CD4-positive, alpha-beta T cell treated with Interleukin-4 for 4 hours (primary cell): ENCODE measurements around the gene APOC3.
"Not testable (repeated sequence)": the region's sequence is repeated elsewhere in the genome, so short reads cannot be mapped to it uniquely, and the experiment has no call there.

Experiments used
- DNase-seq: peaks from one replicate; pipeline ENCODE4 v3.0.0-alpha.2; 2020

The APOC3 gene

GRCh38 chr11:116829525-116830183 is at the start of gene APOC3:
Gene APOC3, plus strand, starts transcription at chr11:116829907. Its CDS starts 676 bp downstream, at chr11:116830583.
- DNase-seq = no peak

GRCh38 chr11:116782728-116783127 is 47.0 kb upstream of the APOC3 start:
- DNase-seq = peak; percentile 8

DNA sequence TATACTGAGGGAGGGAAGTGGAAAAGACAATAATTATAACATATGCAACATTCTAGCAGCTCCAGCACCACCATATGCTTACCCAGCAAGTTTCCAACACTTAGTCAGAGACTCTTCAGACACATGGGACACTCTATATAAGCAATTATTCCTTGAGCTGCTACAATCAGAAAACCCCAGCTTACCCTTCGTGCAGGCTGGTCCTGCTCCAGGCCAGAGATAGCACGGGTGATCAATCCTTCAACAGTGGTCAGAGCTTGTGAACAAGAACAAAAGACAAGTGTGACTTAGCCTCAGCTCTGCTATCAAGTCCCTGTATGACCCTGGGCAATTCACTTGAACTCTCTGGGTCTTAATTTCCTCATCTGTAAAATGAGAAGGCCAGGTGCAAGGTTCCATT is 43.4 kb upstream of the APOC3 start:
- DNase-seq = no peak

DNA sequence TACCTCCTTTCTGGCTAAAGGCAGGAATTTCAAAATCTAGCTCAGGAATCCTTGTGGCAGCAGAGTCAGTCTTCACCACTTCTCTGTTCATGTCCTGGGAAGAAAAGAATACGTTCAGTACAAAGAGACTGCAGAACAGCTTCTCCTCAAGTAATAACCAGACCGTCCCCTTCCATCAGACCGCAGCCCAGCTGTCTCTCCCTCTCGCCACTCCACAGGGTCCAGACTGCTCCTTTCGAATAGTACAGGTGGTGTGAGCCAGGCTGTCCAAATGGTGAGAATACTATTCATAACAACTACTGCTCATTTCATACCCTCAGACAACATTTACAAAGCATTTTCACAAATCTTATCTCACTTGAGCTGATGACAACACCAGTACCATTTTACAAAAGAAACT is 42.7 kb upstream of the APOC3 start:
- DNase-seq = no peak

DNA sequence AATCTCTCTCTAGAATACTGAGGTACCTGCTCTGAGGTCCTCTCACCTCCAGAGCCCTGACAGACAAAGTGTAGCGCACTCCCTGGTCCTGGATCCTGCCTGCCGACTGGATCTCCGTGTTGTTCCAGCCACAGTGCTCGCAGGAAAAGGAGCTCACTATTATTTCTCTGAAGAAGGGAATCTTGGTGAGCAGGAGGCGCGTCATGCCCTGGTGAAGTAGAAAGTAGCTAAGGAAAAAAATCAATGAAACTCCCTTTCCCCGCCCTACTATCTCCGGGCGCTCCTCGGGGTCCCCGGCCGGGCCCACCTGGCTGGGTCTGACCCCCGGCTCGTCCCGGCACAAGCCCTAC is 42.3 kb upstream of the APOC3 start:
- no peak for DNase-seq

DNA sequence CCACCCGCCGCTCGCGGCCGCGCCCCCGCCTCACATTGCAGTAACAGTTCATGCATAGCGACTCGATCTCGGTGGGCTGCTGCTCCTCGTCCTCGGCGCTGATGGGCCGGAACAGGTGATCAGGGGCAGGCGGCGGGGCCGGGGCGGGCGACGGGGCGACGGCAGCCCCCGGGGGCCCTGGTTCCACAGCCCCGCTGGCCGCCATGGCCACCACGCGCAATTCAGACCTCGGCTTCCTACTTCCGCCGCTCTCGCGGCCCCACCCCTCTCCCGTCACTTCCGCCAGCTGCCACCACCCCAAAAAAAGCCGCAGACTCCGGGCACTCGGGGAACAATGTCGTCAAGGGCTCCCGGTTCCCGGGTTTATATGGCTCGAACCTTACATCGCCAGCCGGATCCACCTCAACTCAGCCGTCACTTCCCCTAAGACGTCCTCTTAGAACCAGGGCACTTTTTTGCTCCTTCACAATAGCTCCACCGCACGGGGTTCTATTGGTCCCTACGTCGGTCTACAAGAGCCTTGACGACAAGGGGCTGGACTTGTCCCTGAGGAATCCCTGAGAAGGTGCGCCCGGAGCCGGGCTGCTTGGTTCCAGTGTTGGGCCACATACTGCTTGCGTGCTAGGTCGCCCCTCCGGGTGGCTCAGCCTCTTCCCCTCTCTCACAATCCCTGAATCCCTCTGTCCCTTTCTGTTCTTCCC is 41.8 kb upstream of the APOC3 start, which contains the start of gene ZPR1:
Gene ZPR1 (minus strand): TSS at position 238 of the 701 bp plus-strand sequence. CDS start 33 bp downstream, at position 205.
- DNase-seq = peak; percentile 82

GRCh38 chr11:116788534-116788933 is 41.2 kb upstream of the APOC3 start:
- no peak for DNase-seq

DNA sequence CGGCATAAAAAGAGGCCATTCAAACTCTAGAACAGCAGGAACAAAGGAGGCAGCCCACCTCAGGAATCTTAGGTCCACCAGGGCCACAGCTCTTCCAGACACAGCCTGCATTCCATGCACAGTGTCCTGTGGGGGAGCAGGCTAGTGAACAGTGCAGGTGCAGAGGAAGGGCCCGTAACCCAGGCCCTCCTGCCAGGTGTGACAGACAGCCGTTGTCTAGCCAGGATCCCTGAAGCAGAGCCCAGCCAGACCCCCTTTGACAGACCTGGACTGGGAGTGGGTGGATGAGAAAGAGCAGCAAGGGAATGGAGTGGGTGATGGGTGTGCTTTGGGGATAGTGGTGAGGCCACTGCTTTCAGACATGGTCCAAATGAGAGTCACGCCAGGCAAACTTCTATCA is 40.7 kb upstream of the APOC3 start:
- DNase-seq = no peak

GRCh38 chr11:116790167-116791001 is 39.3 kb upstream of the APOC3 start:
- DNase-seq = no peak

GRCh38 chr11:116791002-116791812 is 38.5 kb upstream of the APOC3 start:
- peak; percentile 57 for DNase-seq

DNA sequence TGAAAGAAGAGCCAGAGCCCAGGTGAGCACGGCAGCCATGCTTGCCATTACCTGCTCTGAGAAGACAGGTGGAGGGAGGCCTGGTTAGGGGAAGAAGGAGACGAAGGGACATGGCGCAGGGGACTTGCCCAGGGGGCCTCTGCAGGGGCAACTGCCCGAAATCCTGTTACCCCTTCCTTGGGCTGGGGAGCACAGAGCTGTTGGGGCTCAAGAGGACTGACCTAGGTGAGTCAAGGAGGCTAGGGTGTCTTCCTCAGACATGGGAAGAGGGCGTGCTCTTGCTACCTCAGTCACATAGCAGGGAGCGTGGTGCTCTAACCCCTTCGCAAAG is 37.9 kb upstream of the APOC3 start, which contains the start of gene APOA5:
Gene APOA5 (minus strand): TSS at position 67 of the 331 bp plus-strand sequence. CDS start 19 bp downstream, at position 48.
- no peak for DNase-seq

GRCh38 chr11:116792144-116792868 is 37.4 kb upstream of the APOC3 start:
- DNase-seq = no peak

- no peak for DNase-seq
Measured at GRCh38 chr11:116792869-116793771, 36.6 kb upstream of the APOC3 start.

DNA sequence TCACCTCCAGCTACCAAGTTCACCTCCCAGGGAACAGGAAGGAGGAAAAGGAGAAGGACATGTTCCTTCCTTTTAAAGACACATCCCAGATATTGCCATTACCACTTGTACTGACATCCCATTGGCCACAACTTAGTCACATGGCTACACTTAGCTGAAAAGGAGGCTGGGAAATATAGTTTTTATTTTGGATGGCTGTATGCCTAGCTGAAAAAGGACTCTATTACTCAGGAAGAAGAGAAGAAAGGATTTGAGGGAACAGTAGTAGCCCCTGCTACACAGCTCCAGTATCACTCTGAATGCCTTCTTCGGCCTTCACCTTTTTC is 36.0 kb upstream of the APOC3 start:
- DNase-seq = no peak

GRCh38 chr11:116794851-116795250 is 34.9 kb upstream of the APOC3 start:
- no peak for DNase-seq

DNA sequence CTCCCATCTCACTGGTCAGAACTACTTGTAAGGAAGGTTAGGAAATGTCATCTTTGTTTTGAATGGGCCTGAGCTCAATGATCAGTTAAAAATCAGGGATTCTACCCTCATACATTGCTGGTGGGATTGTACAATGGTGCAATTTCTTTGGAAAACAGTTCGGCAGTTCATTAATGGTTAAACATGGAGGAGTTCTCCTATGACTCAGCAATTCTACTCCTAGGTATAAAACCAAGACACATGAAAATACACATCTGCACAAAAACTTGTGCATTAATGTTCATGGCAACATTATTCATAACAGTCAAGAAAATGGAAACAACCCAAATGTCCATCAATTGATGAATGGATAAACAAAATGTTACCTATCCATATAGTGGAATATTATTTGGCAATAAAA is 33.2 kb upstream of the APOC3 start:
- DNase-seq = no peak

DNA sequence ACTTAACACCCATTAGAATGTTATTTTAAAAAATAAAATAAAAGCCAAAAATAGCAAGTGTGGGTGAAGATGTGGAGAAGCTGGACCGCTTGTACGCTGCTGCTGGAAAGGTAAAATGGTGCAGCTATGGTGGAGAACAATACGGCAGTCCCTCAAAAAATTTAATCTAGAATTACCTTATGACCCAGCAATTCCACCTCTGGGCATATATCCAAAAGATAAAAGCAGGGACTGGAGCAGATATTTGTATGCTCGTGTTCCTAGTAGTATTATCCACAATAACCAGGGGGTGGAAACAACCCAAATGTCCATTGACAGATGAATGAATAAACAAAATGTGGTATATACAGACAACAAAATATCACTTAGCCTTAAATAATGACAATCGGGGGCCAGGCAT is 31.9 kb upstream of the APOC3 start:
- DNase-seq = no peak

DNA sequence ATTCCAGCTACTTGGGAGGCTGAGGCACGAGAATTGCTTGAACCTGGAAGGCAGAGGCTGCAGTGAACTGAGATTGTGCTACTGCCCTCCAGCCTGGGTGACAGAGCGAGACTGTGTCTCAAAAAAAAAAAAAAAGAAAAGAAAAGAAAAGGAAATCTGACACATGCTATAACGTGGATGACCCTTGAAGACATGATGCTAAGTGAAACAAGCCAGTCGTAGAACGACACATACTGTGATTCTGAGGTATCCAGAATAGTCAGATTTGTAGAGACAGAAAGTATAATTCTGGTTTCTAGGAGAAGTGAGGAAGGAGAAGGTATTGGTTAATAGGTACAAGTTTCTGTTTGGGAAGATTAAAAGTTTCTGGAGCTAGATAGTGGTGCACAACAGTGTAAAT is 31.3 kb upstream of the APOC3 start:
- no peak for DNase-seq

GRCh38 chr11:116800610-116801009 is 29.1 kb upstream of the APOC3 start:
- no peak for DNase-seq

DNA sequence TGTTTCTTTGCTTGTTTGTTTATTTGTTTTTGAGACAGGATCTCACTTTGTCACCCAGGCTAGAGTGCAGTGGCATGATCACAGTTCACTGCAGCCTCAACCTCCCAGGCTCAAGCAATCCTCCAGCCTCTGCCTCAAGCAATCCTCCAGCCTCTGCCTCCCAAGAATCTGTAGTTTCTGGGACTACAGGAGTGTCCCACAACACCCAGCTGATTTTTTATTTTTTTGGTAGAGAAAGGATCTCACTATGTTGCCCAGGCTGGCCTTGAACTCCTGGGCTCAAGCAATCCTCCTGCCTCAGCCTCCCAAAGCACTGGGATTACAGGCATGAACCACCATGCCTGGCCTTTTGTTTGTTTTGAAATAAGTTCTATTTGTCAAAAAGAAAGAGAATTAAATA is 28.0 kb upstream of the APOC3 start:
- not testable (repeated sequence) for DNase-seq

- DNase-seq = no peak
Measured at GRCh38 chr11:116804001-116804400, 25.7 kb upstream of the APOC3 start.
